ENCODE data around the gene CLDN6.

CLDN6 gene

DNA sequence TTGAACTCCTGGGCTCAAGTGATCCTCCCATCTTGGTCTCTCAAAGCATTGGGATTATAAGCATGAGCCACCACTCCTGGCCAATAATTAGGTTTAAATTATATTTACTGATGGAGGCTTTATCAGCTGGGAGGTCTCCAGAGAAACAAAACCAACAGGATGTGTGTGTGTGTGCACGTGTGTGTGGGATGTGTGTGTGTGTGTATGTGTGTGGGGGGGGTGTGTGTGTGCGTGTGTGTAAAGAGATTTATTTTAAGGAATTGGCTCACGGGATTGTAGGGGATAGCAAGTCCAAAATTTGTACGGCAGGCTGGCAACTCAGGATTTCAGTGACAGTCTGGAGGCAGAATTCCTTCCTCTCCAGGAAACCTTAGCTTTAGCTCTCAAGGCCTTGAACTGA is 33.0 kb upstream of the CLDN6 start:
- DNase-seq = no peak

DNA sequence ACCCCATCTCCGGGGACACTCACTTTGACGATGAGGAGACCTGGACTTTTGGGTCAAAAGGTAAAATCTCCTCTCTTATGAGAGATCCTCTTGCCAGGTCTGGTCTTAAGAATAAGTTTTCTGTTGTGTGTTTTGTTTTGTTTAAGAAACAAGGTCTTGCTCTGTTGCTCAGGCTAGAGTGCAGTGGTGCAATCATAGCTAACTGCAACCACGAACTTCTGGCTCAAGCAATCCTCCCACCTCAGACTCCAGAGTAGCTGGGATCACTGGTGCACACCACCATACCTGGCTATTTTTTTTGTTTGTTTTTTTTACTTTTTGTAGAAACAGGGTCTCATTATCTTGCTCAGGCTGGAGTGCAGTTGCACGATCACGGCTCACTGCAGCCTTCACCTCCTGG is 32.5 kb upstream of the CLDN6 start:
- no peak for DNase-seq

DNA sequence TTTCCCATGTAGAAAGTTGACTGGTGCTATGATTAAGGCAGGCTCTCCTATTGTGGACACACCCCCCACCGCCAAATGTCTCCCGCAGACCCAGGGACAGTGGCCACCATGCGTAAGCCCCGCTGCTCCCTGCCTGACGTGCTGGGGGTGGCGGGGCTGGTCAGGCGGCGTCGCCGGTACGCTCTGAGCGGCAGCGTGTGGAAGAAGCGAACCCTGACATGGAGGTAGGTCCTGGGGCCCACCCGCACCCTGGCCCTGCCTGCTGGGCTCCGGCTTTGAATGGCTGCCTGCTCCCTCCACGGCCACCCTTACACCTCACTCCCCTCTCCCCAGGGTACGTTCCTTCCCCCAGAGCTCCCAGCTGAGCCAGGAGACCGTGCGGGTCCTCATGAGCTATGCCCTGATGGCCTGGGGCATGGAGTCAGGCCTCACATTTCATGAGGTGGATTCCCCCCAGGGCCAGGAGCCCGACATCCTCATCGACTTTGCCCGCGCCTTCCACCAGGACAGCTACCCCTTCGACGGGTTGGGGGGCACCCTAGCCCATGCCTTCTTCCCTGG is 32.0 kb upstream of the CLDN6 start:
- no peak for DNase-seq

DNA sequence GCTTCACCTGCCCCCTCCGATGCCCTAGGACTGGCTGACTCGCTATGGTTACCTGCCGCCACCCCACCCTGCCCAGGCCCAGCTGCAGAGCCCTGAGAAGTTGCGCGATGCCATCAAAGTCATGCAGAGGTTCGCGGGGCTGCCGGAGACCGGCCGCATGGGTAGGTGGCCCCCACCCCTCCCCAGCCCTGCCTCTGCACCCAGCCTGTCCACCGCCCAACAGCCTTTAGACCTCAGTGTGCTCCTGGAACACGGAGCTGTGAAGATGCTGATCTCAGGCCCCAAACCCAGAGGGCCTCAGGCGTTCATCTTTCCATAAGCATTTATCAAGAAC is 29.4 kb upstream of the CLDN6 start:
- DNase-seq = no peak

DNA sequence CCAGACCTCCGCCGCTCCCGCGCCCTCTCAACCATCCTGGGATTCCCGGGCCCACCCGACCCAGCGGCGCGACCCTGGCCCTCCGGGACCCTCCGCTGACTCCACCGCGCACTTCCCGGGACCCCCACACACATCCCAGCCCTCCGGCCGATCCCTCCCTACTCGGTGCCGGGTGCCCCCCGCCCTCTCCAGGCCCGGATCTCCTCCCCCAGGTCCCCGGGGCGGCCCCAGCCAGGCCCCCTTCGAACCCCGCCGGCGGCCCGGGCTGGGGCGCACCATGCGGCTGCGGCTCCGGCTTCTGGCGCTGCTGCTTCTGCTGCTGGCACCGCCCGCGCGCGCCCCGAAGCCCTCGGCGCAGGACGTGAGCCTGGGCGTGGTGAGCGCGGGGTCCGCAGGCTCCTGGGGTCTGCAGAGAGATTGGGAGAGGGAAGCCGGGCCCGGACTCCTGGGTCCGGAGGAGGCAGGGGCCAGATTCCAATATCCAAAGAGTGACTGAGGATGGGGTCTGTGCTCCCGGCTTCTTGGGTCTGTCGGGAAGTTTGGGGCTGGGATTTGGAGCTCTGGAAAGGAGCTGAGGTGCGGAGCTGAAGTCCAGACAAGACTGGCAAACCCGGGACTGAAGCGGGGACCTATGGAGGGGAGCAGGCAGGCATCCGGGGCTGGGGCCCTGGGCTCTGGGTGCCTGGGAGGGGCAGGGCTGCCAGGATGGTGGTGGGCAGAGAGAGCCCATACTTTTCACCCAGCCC is 28.8 kb upstream of the CLDN6 start:
- no peak for DNase-seq

DNA sequence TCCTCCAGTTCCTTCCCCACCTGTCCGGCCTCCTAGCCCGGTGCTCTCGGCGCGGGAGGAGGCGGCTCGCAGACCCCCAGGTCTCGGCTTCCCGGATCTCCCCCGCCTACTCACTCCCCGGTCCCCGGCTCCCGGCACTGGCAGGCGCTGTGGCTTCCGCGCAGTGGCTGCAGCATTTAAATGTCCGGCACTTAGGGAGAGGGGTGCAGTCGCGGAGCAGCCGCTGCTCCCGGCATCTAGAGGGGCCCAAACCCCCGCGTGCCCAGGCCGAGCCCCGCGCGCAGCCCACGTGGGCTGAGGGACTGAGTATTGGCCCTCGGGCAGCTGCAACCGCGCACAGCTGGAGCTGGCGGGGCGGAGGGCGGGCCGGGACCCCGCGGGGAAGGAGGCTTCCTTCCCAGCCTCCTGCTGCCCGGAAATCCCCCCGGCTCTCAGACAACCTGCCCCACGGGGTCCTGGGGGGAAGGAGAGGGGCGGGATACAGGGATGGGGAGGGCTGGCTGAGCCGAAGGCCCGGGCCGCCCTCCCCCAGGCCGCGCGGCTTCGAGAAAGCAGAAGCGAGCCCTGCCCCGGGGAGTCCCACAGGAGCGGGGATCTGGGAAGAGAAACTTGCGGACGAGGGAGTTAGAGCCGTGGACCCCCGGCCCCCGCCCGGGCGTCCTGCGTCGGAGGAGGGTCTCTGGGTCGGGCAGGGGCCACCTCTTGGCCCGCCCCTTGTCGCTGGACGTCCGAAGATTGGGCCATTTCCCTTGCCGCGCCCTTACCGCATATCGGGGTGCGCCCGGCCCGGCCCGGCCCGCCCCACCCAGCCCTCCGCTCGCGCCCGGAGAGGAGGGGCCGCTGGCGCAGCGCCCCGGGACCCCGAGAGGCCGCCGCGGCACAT is 28.0 kb upstream of the CLDN6 start, which contains the start of gene MMP25:
MMP25 (plus strand) TSS at position 804 of the 883 bp plus-strand sequence. CDS start 357 bp downstream, outside the sequence.
- DNase-seq = no peak

DNA sequence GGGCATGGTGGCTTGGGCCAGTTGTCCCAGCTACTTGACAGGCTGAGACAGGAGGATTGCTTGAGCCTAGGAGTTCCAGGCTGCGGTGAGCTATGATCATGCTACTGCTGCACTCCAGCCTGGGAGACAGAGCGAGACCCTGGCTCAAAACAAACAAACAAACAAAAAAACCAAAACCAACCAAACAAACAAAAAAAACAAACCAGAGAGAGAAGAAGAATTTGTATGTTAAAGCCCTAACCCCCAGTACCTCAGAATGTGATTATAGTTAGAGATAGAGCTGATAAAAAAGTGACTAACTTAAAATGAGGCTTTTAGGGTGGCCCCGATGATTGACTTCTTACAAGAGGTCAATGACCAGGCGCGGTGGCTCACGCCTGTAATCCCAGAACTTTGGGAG is 26.7 kb upstream of the CLDN6 start:
- no peak for DNase-seq

DNA sequence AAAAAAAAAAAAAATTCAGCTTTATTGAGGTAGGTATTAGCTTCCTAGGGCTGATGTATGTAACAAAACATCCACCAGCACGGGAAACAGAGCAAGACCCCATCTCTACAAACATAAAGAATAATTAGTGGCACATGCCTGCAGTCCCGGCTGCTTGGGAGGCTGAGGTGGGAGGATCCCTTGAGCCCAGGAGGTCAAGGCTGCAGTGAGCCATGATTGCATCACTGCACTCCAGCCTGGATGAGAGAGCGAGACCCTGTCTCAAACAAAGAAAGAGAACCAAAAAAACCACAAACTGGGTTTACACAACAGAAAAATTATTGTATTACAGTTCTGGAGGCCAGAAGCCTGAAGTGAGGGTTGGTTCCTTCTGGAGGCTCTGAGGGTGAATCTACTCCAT is 24.4 kb upstream of the CLDN6 start:
- DNase-seq = no peak

DNA sequence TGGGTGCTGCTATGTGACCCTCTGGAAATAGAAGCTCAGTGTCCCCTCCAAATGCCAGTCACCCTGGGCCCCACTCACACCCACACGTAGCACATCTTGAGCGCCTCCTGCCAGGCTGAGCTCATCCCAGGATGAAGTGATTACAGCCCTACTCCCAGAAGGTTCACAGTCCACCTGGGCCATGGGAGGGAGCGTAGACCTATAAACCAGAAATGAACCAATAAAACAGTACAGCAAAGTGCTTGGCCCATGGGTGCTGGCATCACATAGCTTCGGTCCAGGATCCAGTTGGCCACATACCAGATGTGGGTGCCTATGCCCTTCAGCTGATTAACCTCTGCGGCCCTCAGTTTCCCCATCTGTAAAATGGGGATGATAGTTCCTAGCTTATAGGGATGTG is 20.9 kb upstream of the CLDN6 start:
- DNase-seq = no peak

DNA sequence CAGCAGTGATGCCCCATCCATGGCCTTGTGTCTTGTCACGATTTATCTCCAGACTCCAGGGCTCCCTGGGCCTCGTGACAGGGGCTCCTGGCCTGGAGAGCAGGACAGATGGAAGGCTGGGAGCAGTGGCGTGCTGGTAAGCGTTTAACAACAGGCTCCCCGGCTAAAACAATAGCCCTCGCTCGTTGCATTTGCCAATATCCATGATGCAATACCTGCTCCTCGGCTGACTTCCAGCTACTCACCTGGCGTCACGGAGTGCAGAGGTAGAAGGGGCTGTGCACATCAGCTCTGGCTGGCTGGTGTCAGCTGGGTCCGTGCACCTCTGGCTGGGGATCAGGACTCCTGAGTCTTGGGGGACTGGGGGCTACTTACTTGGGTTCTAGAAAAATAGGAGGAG is 20.3 kb upstream of the CLDN6 start:
- no peak for DNase-seq

DNA sequence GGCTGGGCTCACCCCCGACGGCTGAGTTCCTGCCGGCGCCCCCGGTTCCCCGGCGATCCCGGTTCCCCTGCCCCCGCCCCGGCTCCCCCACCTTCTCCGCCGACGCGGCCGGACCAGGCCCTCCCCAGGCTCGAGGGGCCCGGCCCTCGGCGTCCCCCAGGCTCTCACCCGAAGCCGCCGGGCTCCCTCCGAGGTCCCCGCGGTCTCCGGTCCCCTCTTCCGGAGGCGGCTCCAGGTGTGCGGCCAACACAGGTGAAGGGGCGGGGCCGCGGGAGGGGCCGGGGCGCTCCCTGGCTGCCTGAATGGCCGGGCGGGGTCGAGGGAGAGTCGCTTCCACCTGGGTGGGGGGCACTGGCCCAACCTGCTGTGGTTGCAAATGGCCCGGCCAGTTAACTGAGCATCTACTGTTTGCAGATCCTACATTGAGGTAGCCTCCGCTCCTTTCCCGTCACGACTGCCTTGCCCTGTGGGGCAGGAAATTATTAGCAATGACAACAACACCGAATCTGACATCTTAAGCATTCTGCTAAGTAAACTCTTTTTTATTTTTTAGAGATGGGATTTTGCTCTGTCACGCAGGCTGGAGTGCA is 18.8 kb upstream of the CLDN6 start, which contains the start of gene BICDL2:
BICDL2 (minus strand) TSS at position 219 of the 590 bp plus-strand sequence. CDS start 1,448 bp downstream, outside the sequence.
- DNase-seq = no peak

DNA sequence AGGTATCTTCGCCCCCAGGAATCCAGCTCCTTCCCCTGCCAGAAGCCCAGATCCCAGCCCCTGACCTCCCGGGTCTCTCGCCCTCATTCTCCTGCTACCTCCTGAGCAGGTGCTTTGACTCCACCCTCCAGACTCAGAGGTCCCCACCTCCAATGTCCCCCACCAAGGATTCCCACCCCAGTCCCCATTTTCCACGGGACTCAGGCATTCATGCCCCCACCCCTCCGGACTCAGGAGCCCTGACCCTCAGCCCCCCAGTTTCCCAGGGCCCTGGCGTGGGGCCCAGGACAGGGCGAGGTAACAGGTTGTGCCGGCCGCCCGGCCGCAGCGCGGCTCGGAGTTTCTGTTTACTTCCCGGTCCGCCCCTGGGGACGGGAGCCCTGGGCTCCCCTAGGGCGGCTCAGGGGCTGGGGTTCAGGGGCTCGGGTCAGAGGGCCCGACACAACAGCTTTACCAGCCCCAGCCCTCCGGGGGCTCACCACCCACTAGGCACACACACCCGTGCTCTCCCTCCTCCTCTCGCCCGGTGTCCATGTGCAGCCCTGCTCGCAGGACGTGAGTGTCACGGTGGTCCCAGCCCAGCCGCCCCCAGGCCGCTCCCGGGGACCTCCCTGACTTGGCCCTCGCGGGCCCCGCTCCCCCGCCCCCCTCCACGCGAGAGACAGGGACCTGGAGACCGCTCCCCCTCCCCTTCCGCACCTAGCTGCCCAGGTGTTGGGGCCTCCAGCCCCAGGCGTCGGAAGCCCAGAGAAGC is 18.2 kb upstream of the CLDN6 start:
- DNase-seq = no peak

DNA sequence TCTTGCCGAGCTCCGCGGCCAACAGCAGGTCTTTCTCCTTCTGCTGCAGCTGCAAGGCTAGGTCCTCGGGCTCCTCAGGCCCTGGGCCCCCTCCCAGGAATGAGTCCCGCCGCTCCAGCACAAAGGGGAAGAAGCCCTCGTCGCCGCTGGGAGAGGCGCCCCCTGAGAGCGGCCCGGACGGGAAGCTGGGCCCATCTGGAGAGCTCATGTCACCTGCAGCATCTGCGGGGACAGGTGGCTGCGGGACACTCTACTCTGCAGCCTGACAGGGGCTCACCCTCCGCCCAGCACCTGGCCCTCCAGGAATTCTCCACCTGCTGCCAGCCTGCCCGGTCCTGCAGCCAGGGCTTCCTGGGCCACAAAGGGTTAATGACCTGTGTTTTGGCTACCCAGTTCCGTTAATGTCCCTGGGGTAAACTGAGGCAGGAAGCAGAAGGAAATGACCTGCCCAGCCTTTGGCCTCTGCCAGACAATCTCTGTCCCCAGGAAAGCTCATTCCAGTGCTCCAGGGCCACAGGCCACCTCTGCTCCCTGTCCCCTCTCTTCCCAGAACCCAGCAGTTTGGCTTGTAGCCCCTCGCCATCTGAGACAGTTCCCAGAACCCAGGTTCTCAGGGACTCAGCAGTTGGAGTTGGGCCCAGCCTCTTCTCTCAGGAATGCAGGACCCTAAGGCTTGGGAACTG is 17.4 kb upstream of the CLDN6 start:
- DNase-seq = no peak

DNA sequence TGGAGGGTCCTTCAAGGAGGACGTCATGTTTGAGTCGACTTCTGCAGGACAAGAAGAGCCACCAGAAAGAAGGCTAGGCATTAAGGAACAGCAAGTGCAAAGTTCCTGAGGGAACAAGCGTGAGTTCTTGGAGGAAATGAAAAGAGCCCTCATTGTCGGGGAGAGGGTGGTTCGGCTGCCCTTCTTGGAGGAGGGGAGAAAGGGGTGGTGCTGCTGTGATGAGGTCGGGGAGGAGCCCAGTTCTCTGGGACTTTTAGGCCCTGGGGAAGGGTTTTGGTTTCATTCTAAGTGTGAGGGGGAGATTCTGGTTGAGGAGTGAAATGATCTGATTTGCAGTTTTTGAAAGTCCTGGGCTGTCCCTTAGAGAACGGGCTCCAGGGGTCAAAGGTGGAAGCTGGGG is 14.6 kb upstream of the CLDN6 start:
- no peak for DNase-seq

DNA sequence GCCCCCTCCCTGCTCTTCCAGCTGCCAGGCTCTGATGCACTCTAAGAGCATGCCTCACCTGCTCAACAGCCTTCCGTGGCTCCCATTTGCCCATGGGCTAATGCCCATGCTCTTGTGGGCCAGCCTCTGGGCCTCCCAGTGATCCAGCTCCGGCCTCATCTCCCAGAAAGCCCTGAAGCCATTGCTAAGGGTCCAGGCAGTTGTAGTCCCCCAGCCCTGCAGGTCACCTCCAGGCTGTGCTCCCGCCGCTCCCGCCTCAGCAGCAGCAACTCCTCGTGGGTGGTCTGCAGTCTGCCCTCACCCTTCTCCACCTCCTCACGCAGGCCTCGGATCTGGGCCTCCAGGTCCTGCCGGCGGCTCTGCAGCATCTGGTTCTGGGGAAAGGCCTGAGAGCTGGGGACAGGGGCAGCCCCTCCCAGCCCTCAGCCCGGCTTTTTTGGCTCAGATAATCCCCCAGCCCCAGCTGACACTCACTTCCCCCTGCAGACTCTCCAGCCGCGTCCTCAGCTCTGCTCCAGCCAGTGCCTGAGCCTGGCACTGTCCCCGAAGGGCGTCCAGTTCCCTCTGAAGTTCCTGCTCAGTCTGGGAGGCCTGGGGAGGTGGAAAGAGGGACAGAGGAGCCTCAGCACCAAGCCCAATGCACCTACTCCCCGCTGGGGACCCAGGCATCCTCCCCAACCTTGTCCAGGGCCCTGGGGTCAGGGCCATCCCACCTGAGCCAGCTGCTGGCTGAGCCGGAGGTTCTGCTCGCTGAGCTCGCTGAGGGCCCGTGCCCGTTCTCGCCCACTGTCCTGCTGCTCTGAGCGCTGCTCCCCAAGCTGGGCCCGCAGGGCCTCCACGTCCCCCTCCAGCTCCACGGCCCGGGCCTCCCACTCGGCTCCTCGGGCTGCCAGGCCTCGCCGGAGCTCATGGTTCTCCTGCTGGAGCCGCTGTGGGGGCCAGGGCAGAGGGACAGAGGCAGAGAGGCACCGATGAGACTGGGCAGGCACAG is 12.5 kb upstream of the CLDN6 start:
- DNase-seq = no peak

DNA sequence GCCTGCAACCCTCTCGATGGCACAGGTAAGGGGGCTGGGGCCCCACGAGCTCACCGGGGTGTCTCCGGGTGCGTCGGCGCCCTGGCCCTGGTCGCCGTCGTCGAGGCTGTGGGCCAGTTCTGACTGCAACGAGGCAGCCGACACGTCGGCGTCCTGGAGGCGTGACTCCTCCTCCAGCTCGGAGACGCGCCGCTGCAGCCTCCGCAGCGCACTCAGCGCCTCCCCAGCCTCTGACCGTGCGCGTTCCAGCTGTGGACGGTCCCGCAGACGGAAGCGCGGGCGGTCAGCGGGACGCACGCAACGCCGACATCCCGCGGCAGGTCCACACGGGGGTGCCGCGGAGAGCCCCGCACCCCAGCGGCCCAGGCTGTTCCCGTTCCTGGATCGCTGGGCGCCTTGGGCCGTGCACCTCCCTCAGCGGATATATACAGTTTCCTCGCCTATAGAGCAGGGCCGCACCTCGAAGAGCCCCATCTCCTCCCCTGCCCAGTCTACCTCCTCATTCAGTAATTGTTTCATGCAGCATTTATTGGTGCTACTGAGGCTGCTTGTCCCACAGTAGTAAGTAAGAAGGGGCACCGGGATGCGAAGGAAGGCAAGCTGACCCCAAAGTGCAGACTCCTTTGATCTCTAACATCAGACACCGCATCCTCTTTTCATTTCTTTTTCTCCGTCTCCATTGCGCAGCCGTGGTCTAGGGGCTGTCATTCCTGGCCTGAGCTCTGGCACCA is 11.7 kb upstream of the CLDN6 start:
- DNase-seq = no peak

DNA sequence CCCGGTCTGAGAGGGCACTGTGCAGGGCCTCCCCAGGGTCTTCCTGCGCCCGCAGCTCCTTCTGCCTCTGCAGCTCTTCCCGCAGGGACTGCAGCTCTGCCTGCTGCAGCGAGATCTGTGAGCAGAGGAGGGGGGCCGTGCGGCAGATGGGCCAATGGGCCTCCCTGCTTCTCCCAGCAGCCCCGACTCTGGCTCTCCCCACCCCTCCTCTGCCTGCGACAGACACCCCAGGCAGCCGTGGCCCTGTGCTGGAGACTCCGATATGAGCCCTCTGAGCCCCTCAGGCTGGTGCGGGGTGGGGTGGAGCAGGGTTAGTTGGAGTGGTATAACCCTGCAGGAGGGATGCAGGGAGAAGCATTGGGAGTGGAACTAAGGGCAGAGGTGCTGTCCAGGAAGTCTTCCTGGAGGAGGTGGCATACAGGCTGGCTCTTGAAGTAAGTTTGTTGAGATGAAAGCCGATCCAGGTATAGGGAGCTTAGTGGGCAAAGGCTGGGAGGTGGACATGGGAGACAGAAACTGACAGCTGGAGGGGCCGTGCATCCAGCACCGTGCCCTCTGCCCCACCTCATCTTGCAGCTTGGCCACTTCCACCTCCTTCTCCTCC is 10.8 kb upstream of the CLDN6 start:
- DNase-seq = no peak

DNA sequence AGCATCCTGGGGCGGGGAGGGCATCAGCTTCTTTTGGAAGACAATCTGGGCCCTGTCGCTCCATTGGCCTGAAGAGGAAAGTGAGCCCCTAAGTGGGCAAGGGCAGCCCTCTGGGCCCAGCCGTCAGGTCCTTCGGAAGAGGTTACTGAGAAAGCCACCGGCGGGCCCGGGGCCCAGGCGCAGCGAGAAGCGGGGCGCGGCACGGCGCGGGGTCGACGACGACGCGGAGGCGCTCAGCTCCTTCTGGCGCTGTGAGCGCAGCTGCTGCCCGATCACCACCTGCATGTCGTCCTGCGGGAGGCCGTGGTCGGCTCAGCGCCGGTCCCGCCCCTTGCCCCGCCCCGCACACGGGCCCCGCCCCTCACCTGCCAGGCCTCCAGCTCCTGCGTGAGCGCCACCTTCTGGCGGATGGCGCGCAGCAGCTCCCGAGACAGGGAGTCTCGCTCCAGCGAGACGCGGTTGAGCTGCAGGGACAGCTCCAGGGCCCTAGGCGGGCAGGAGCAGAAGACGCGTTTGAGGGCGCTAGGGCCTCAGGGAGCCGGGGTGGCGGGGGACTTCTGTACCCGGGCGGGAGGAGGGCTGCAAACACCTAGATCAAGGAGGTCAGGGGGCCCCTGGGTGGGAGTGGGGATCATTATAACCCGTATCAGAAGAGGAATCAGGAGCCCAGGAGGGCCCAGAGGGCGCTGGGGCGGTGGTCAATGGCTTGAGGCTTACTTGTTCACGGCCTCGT is 10.2 kb upstream of the CLDN6 start:
- peak; percentile 93 to 95 for DNase-seq

DNA sequence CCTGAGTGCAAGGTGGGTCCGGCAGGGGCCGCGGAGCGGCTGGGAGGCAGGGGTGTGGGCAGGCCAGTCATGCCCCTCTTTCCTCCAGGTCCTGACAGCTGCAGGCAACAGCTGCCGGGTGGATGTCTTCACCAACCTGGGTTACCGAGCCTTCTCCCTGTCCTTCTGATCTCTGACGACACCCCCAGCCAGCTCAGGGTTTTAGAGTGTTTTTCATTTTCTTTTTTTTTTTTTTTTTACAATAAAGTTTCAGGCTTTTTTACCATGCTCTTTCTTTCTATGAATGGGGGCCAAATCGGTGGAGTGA is 9.5 kb upstream of the CLDN6 start:
- no peak for DNase-seq
